ENCODE results near the gene ATCAY.
"Not testable (repeated sequence)": the region's sequence is repeated elsewhere in the genome, so short reads cannot be mapped to it uniquely, and the experiment has no call there.

The ATCAY gene

DNA sequence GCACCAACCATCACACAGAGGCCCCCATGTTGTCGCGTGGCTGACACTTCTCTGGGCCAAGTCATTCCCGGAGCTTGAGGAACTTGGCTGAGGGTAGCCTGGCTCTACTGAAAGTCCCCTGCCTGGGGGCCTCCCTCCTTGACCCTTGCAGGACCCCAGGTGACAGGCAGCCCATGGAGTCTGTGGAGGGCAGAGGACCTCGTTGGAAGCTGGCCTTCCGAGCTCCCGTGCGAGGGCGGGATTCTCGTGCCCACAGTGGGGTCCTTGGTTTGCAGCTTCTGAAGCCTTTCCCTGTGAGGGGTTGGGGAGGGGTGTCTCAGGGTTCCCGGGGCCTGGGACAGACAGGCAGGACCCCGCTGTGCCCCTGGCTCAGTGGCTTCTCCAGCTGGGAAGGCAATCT is 68.8 kb downstream of the ATCAY start:
- DNase-seq (ENCODE audit: low read depth in 2 of 2), result no peak

GRCh38 chr19:3949997-3950859 is 69.7 kb downstream of the ATCAY start:
- DNase-seq (ENCODE audit: low read depth in 2 of 2), result no peak

DNA sequence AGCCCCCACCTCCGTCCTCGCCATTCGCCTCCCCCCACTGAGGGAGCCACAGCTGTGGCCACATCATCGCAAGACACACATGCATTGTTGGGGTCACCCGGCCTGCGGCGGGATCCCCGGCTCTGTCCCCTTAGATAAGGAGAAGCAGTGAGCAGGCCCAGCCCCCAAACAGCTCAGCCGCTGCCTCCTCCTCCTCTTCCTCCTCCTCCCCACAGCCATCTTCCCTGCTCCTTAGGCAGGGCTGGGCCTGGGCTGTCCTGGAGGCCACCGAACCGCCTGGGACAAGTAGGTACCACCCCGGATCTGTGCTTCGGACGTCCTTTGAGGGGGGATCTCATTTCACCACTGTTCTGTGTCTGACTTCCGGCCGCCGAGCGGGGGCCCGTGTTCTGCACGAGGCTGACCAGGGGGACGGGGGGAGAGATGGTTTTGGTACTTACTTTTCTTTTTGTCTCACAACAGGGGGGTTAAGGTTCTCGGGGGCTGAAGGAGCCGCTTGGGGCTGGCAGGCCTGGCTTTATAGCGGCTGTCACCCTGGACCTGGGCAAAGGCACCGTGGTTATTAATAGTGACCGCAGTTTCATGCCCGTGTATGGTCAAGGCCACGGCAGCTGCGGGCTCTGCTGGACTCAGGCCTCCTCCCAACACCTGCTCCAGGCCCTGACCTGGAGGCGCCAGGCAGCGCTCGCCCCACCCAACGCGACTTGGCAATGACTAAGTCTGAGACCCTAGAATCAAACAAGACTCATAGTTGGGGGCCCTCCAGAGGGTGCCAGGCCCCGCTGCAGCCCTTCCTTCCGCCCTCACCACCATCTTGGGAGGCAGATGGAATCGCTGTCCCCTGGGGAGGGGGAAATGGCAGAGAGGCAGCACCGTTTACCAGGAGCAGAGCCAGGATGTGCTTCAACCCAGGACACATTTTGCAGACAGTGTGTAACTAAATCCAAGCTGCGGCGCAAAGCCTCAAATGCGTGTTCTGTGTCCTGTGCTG is 70.7 kb downstream of the ATCAY start:
- DNase-seq (ENCODE audit: low read depth in 2 of 2), result no peak

DNA sequence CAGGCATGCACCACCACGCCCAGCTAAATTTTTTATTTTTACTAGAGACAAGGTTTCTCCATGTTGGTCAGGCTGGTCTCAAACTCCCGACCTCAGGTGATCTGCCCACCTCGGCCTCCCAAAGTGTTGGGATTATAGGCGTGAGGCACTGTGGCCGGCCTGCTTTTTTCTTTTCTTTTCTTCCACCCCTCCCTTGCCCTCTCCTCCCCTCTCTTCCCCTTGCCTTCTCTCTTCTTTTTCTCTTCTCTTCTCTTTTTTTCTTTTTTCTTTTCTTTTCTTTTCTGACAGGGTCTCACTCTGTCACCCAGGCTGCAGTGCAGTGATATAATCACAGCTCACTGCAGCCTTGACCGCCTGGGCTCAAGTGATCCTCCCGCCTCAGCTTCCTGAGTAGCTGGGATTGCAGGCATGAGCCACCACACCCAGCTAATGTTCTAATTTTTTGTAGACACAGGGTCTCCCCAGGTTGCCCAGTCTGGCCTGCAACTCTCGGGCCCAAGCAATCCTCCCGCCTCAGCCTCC is 72.3 kb downstream of the ATCAY start:
- DNase-seq (ENCODE audit: low read depth in 2 of 2), result not testable (repeated sequence)

DNA sequence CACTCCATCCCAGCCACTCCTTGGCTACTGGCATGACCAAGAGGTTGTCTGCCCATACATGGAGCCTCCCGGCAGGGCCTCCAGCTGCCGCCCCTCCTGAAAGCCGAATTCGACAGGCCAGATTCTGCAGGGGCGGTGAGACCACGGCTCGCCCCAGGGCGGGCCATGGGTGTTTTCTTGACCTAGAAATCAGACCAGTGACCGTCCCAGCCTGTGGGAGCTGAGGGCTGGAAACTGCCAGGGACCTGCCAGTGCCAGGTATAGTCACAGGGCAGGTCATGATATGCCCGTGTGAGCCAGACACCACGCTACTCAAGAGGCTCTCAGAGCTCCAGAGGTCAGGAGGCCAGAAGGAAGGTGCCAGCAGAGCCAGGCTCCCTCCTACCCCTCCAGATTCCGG is 73.6 kb downstream of the ATCAY start:
- no peak for DNase-seq (ENCODE audit: low read depth in 2 of 2)

GRCh38 chr19:3955276-3955675 is 74.8 kb downstream of the ATCAY start:
- DNase-seq (ENCODE audit: low read depth in 2 of 2), result not testable (repeated sequence)

DNA sequence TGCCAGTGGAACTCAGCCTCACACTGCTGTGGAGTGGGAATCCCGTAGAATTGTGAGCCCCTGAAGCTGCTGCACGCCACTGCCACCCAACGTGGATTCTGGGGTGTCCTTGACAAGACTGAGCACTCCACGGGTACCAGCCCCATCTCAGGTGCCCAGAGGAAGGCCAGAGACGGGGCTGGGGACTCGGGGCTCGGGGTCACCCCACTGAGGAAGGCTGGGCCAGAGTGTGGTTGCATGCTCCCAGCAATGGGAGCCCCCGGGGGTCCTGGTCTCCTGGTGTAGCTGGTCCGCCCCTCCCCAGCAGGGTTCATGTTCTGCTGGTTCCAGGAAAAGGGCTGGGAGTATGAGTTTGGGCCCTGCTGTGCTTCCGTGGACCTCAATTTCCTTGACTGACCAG is 75.2 kb downstream of the ATCAY start:
- DNase-seq (ENCODE audit: low read depth in 2 of 2), result no peak

GRCh38 chr19:3958836-3959765 is 78.6 kb downstream of the ATCAY start:
- no peak for DNase-seq (ENCODE audit: low read depth in 2 of 2)

DNA sequence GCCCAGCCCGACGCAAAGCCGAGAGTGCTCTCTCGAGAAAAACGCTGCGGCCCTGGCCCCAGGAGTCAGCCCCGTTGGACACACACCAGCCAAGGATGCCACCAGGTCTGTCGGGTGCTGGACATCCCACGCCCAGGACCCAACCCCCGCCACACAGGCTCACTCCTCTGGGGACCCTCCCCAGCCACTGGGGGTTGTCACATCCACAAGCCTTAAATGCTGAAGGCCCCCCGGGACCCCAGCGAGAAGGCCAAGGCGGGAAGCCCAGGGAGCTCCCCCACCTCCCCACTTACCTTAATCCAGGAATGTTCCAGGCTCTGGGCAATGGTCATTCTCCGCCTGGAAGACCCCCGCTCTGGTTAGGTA is 79.3 kb downstream of the ATCAY start:
- no peak for DNase-seq (ENCODE audit: low read depth in 2 of 2)

- no peak for DNase-seq (ENCODE audit: low read depth in 2 of 2)
Observed at GRCh38 chr19:3961007-3961406, 80.5 kb downstream of the ATCAY start.

DNA sequence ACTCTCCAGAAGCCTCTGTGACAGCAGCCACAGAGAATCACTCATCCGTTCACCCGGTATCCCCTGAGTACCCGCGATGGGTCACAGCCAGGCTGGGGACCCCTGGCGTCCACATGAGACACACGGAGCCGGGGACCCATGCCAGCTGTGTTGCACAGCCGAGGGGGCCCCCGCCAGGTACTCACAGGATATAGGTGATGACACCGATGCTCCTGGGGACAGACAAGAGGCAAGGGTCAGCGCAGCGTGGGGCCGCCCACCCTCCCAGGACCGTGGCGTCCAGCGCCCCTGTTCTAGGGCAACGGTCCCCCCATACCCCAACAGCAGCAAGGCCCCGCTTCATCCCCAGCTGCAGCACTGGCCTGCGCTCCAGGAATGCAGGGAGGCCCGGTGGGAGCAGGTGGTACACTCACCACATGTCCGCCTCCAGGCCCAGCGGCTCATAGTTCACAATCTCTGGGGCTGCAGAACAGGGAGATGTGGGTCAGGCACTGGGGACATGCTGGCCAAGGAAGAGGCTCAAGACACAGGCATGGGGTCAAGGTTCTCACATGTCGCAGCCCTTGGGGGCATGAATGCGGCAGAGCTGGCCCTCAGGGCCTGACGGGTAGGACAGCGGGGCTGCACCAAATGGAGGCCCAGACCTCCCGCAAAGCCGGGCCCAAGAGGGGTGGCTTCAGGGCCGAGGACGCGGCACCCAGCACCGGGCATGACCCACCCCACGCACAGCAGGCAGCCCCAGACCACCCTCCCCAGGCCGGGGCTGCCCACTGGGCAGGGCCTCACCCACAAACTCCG is 83.2 kb downstream of the ATCAY start:
- DNase-seq (ENCODE audit: low read depth in 2 of 2), result no peak

DNA sequence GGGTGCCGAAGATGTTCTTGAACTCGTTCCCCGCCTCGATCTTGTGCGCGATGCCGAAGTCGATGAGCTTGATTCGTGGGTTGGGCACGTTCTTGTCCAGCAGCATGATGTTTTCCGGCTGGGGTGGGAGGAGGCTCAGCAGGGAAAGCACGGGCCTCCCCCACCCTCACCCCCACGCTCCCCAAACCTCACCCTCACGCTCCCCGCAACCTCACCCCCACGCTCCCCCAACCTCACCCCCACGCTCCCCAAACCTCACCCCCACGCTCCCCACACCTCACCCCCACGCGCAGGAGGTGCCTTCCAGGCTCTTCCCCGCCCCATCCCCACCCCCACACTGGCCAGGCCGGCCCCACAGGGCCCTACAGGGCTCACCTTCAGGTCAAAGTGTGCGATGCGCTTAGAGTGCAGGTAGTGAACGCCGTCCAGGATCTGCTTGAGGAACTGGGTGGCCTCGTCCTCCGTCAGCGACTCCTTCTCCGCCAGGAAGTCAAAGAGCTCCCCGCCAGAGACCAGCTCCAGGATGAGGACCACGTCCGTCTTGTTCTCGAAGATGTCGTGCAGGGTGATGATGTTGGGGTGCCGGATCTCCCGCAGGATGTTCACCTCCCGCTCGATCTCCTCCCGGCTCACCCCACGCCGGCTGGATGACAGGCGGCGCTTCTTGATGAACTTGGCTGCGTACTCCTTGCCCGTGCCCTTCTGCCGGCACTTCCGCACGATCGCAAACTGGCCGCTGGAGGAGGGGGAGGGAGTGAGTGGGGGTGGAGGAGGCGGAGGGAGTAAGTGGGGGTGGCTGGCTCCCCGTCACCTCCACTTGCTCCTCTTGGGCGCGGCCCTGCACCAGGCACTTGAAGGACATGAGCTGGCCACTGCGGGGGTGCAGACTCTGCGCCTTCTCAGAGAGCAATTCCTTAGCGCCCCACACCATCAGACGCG is 84.0 kb downstream of the ATCAY start:
- no peak for DNase-seq (ENCODE audit: low read depth in 2 of 2)

- DNase-seq (ENCODE audit: low read depth in 2 of 2), result no peak
Observed at GRCh38 chr19:3966051-3967017, 85.8 kb downstream of the ATCAY start.

DNA sequence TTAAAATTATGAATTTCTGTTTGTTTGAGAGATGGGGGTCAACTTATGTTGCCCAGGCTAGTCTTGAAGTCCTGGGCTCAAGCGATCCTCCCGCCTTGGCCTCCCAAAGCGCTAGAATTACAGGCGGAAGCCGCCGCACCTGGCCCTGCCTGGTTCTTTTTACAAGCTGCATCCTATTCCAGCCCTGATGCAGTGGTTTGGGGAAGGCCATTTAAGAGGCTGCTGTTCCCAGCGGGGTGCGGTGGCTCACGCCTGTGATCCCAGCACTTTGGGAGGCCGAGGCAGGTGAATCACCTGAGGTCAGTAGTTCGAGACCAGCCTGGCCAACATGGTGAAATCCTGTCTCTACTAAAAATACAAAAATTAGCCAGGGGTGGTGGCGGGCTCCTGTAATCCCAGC is 87.5 kb downstream of the ATCAY start:
- DNase-seq (ENCODE audit: low read depth in 2 of 2), result not testable (repeated sequence)

GRCh38 chr19:3968556-3969434 is 88.3 kb downstream of the ATCAY start:
- DNase-seq (ENCODE audit: low read depth in 2 of 2), result no peak

- DNase-seq (ENCODE audit: low read depth in 2 of 2), result no peak
Observed at GRCh38 chr19:3969435-3970312, 89.2 kb downstream of the ATCAY start.
